NOMO-1 treated with dmso at 0.1 percent for 144 hours (cell line): ENCODE data around the gene EIF3K.

Experiments used
- DNase-seq: peaks from one replicate; lab custom pipeline; 2025; ENCODE audit not compliant: unreplicated experiment; lab: John Stamatoyannopoulos, UW

Gene EIF3K

GRCh38 chr19:38649305-38650171 lies 30.6 kb downstream of the EIF3K start:
- DNase-seq = peak; percentile 27

GRCh38 chr19:38650172-38650775 lies 31.3 kb downstream of the EIF3K start:
- DNase-seq = no peak

- peak; percentile 69 for DNase-seq
Observed at GRCh38 chr19:38650911-38651584, 32.1 kb downstream of the EIF3K start.

- DNase-seq = no peak
Observed at GRCh38 chr19:38653028-38653571, 34.1 kb downstream of the EIF3K start.

- no peak for DNase-seq
Observed at GRCh38 chr19:38654628-38655055, 35.7 kb downstream of the EIF3K start.

GRCh38 chr19:38655148-38655824 lies 36.3 kb downstream of the EIF3K start:
- DNase-seq = no peak

GRCh38 chr19:38656171-38656981 lies 37.4 kb downstream of the EIF3K start:
- DNase-seq = no peak

GRCh38 chr19:38657633-38658222 lies 38.7 kb downstream of the EIF3K start:
- DNase-seq = no peak

- no peak for DNase-seq
Observed at GRCh38 chr19:38658462-38659306, 39.7 kb downstream of the EIF3K start.

GRCh38 chr19:38660724-38661123 lies 41.7 kb downstream of the EIF3K start:
- DNase-seq = no peak

- DNase-seq = no peak
Observed at GRCh38 chr19:38661136-38661535, 42.1 kb downstream of the EIF3K start.

GRCh38 chr19:38661996-38662395 lies 43.0 kb downstream of the EIF3K start:
- no peak for DNase-seq

GRCh38 chr19:38662537-38663155 lies 43.7 kb downstream of the EIF3K start:
- no peak for DNase-seq

GRCh38 chr19:38663156-38663651 lies 44.2 kb downstream of the EIF3K start:
- DNase-seq = no peak

- DNase-seq = no peak
Observed at GRCh38 chr19:38663957-38664502, 45.0 kb downstream of the EIF3K start.

GRCh38 chr19:38664503-38665211 lies 45.7 kb downstream of the EIF3K start:
- no peak for DNase-seq

- no peak for DNase-seq
Observed at GRCh38 chr19:38665219-38665931, 46.4 kb downstream of the EIF3K start.
